Choroid plexus epithelial cell (primary cell): Measurements from ENCODE around the gene CHIT1.

Source experiments
- DNase-seq: peaks from one replicate; pipeline ENCODE4 v3.0.0-alpha.2; 2010; ENCODE audit warnings: low read depth
- H3K4me3 ChIP-seq: 2 replicates; pipeline ENCODE4 v1.5.1; 2011; ENCODE audit warnings: low read depth, mild to moderate bottlenecking, control low read depth, low read length, moderate library complexity
- CTCF ChIP-seq: conservative IDR thresholded peaks from 2 replicates; pipeline ENCODE4 v1.5.1; 2011; ENCODE audit warnings: low read depth, mild to moderate bottlenecking, control low read depth, inconsistent platforms, low read length, moderate library complexity

Gene CHIT1

GRCh38 chr1:203229471-203230135 lies at the start of gene CHIT1:
CHIT1 (minus strand) TSS chr1:203229673; CDS start chr1:203229636, 37 bp downstream.
- no peak within 1 kb of the TSS for H3K4me3 ChIP-seq
- no peak for TF ChIP-seq CTCF
- no peak for DNase-seq

- H3K4me3 ChIP-seq: peak overlapping the region; percentile 35
- no peak for DNase-seq
- TF ChIP-seq CTCF: no peak
Observed at GRCh38 chr1:203278885-203279406, 49.5 kb upstream of the CHIT1 start.

- TF ChIP-seq CTCF: no peak
- H3K4me3 ChIP-seq: peak overlapping the region; percentile 35
- peak; percentile 73 for DNase-seq
Observed at GRCh38 chr1:203278082-203278884, 48.8 kb upstream of the CHIT1 start.

GRCh38 chr1:203276916-203277545 lies 47.6 kb upstream of the CHIT1 start:
- DNase-seq: no peak
- H3K4me3 ChIP-seq: no peak overlapping the region
- no peak for TF ChIP-seq CTCF

- no peak for DNase-seq
- no peak for TF ChIP-seq CTCF
- no peak overlapping the region for H3K4me3 ChIP-seq
Observed at GRCh38 chr1:203276408-203276807, 46.9 kb upstream of the CHIT1 start.

GRCh38 chr1:203275656-203276272 lies 46.3 kb upstream of the CHIT1 start:
- no peak for DNase-seq
- TF ChIP-seq CTCF: no peak
- H3K4me3 ChIP-seq: no peak overlapping the region
